Mesendoderm (in vitro differentiated cells): ENCODE measurements around the gene CSNK2A1.

ENCODE experiments used
- DNase-seq: peaks from one replicate; pipeline ENCODE4 v3.0.0; 2013
- H2AK5ac ChIP-seq: 2 replicates; pipeline ENCODE4 v1.6.1; 2013; ENCODE audit warnings: low read length, inconsistent platforms
- H2BK120ac ChIP-seq: 2 replicates; pipeline ENCODE4 v1.6.1; 2013; ENCODE audit warnings: low read depth, mild to moderate bottlenecking, low read length, moderate library complexity, mixed read lengths
- H2BK15ac ChIP-seq: replicated peaks from 2 replicates; pipeline ENCODE4 v1.6.1; 2013; ENCODE audit warnings: low read depth, mild to moderate bottlenecking, moderate library complexity
- H2BK5ac ChIP-seq: 2 replicates; pipeline ENCODE4 v1.6.1; 2013; ENCODE audit warnings: low read length, inconsistent platforms
- H3K18ac ChIP-seq: 2 replicates; pipeline ENCODE4 v1.6.1; 2013; ENCODE audit warnings: mild to moderate bottlenecking, low read length, mixed read lengths
- H3K23ac ChIP-seq: one replicate; pipeline ENCODE4 v1.6.1; 2013; ENCODE audit warnings: low read length
- H3K27ac ChIP-seq: 2 replicates; pipeline ENCODE4 v1.5.1; 2013; ENCODE audit warnings: low read depth, mild to moderate bottlenecking, inconsistent platforms, low read length, moderate library complexity
- H3K27me3 ChIP-seq: 2 replicates; pipeline ENCODE4 v1.6.1; 2013; ENCODE audit warnings: low read length, control low read depth, mild to moderate bottlenecking, inconsistent platforms; ENCODE audit not compliant: insufficient read depth, poor library complexity
- H3K36me3 ChIP-seq: 2 replicates; pipeline ENCODE4 v1.6.1; 2013; ENCODE audit warnings: low read length, inconsistent platforms; ENCODE audit not compliant: control insufficient read depth, insufficient read depth
- H3K4ac ChIP-seq: one replicate; pipeline ENCODE4 v1.6.1; 2013; ENCODE audit warnings: low read depth, mild to moderate bottlenecking, low read length, moderate library complexity
- H3K4me1 ChIP-seq: 2 replicates; pipeline ENCODE4 v1.6.1; 2013; ENCODE audit warnings: low read depth, low read length, inconsistent platforms; ENCODE audit not compliant: control insufficient read depth
- H3K4me2 ChIP-seq: 2 replicates; pipeline ENCODE4 v1.6.1; 2013; ENCODE audit warnings: low read length
- H3K4me3 ChIP-seq: 2 replicates; pipeline ENCODE4 v1.5.1; 2013; ENCODE audit warnings: mild to moderate bottlenecking, low read length
- H3K56ac ChIP-seq: one replicate; pipeline ENCODE4 v1.6.1; 2013; ENCODE audit warnings: low read length
- H3K79me1 ChIP-seq: 2 replicates; pipeline ENCODE4 v1.6.1; 2013; ENCODE audit warnings: low read length, inconsistent platforms
- H3K79me2 ChIP-seq: 2 replicates; pipeline ENCODE4 v1.6.1; 2013; ENCODE audit warnings: mild to moderate bottlenecking, low read length; ENCODE audit not compliant: control insufficient read depth, insufficient read depth
- H3K9ac ChIP-seq: 2 replicates; pipeline ENCODE4 v1.6.1; 2013; ENCODE audit warnings: low read length, inconsistent platforms
- H4K5ac ChIP-seq: one replicate; pipeline ENCODE4 v1.6.1; 2013; ENCODE audit warnings: low read length
- H4K8ac ChIP-seq: one replicate; pipeline ENCODE4 v1.6.1; 2013; ENCODE audit warnings: low read depth, mild to moderate bottlenecking, control low read depth, low read length, moderate library complexity
- WGBS: extraction: QIAGEN DNeasy Blood & Tissue Kit; methylation state at CpG from one replicate; pipeline ENCODE4 v1.1.7; 2013; ENCODE audit warnings: low lambda C conversion rate, missing lambda C conversion rate; ENCODE audit not compliant: insufficient coverage; ENCODE audit errors: extremely low coverage; 5-methylcytosine and 5-hydroxymethylcytosine counted together

Gene CSNK2A1

DNA sequence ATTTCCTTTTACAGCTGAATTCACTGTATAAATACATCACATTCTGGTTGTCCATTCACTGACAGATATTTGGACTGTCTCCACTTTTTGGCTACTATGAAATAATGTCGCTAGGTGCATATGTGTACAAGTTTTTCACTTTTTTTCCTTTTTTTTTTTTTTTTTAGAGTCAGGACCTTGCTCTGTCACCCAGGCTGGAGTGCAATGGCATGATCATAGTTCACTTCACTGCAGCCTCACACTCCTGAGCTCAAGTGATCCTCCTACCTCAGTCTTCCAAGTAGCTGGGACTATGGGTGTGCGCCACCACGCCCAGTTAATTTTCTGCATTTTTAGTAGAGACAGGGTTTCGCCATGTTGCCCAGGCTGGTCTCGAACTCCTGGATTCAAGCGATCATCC, 13.3 kb downstream of the CSNK2A1 start:
- no peak overlapping the region for H3K56ac ChIP-seq
- no peaks in the 10 kb centered on the region for H3K27me3 ChIP-seq
- peaks cover 11% of the 10 kb centered on the region for H3K79me1 ChIP-seq
- WGBS = no CpG with 5 or more reads among the region's 6 CpGs
- H2BK120ac ChIP-seq = no peak overlapping the region
- no peaks in the 10 kb centered on the region for H3K4me1 ChIP-seq
- DNase-seq = no peak
- no peak overlapping the region for H4K5ac ChIP-seq
- no peak overlapping the region for H2BK5ac ChIP-seq
- H2AK5ac ChIP-seq = no peak overlapping the region
- H3K79me2 ChIP-seq = peaks cover 91% of the 10 kb centered on the region
- H4K8ac ChIP-seq = no peak overlapping the region
- no peak overlapping the region for H3K4me3 ChIP-seq
- no peak overlapping the region for H3K23ac ChIP-seq
- H2BK15ac ChIP-seq = no peak overlapping the region
- no peak overlapping the region for H3K27ac ChIP-seq
- H3K4ac ChIP-seq = no peak overlapping the region
- H3K18ac ChIP-seq = no peak overlapping the region
- no peak overlapping the region for H3K4me2 ChIP-seq
- H3K9ac ChIP-seq = no peak overlapping the region
- no peaks in the 10 kb centered on the region for H3K36me3 ChIP-seq

DNA sequence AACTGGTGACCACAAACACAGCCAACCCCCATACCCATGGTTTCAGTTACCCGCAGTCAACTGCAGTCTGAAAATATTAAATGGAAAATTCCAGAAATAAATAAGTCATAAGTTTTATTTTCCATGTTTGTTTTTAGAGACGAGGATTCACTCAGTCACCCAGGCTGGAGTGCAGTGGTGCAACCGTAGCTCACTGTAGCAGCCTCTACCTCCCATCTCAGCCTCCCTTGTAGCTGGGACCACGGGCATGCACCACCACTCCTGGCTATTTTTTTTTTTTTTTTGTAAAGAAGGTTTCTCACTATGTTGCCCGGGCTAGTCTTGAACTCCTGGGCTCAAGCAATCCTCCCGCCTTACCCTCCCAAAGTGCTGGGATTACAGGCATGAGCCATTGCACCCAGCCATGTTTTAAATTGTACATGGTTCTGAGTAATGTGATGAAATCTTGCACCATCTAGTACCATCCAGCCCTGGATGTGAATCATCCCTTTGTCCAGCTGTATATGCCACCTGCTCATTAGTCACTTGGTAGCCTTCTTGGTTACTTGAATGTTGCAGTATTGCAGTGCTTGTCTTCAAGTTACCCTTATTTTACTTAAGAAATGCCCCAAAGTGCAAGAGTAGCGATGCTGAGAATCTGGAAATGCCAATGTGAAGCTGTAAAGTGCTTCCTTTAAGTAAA, 14.5 kb downstream of the CSNK2A1 start:
- no peak overlapping the region for H2BK120ac ChIP-seq
- H3K27me3 ChIP-seq = no peaks in the 10 kb centered on the region
- H3K56ac ChIP-seq = no peak overlapping the region
- no peak overlapping the region for H2BK5ac ChIP-seq
- no peak overlapping the region for H4K5ac ChIP-seq
- H4K8ac ChIP-seq = no peak overlapping the region
- no peak overlapping the region for H2AK5ac ChIP-seq
- H3K4ac ChIP-seq = no peak overlapping the region
- peaks cover 88% of the 10 kb centered on the region for H3K79me2 ChIP-seq
- H3K9ac ChIP-seq = no peak overlapping the region
- peaks cover 11% of the 10 kb centered on the region for H3K79me1 ChIP-seq
- H3K4me1 ChIP-seq = no peaks in the 10 kb centered on the region
- no peaks in the 10 kb centered on the region for H3K36me3 ChIP-seq
- H3K27ac ChIP-seq = no peak overlapping the region
- no peak overlapping the region for H2BK15ac ChIP-seq
- no CpG with 5 or more reads among the region's 7 CpGs for WGBS
- no peak overlapping the region for H3K4me2 ChIP-seq
- no peak overlapping the region for H3K4me3 ChIP-seq
- DNase-seq = peak; percentile 18
- H3K23ac ChIP-seq = no peak overlapping the region
- no peak overlapping the region for H3K18ac ChIP-seq

DNA sequence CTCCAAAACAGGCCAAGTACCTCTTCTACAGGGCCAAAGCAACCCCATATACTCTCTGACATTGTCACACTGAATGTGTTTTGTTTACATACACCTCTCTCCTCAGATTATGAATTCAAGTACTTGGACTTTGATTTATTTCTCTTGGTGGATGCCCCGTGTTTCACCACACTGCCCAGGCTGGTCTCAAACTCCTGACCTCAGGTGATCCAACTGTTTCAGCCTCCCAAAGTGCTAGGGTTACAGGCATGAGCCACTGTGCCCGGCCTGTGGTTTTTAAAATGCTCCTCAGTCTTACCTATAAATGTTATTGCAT, 16.1 kb downstream of the CSNK2A1 start:
- Histone ChIP-seq H3K79me2 (peaks cover 80% of the 10 kb centered on the region), H3K9ac (no peak overlapping the region), H3K4me1 (no peaks in the 10 kb centered on the region), H3K56ac (no peak overlapping the region), H2BK5ac (no peak overlapping the region), H4K5ac (no peak overlapping the region), H3K79me1 (peaks cover 13% of the 10 kb centered on the region), H3K27me3 (no peaks in the 10 kb centered on the region), H3K4ac (no peak overlapping the region), H2BK120ac (no peak overlapping the region), H3K4me2 (no peak overlapping the region), H3K36me3 (no peaks in the 10 kb centered on the region), H3K18ac (no peak overlapping the region), H4K8ac (no peak overlapping the region), H2AK5ac (no peak overlapping the region), H3K23ac (no peak overlapping the region), H2BK15ac (no peak overlapping the region), H3K4me3 (no peak overlapping the region), H3K27ac (no peak overlapping the region)
- DNase-seq = no peak
- WGBS = no CpG with 5 or more reads among the region's 2 CpGs

DNA sequence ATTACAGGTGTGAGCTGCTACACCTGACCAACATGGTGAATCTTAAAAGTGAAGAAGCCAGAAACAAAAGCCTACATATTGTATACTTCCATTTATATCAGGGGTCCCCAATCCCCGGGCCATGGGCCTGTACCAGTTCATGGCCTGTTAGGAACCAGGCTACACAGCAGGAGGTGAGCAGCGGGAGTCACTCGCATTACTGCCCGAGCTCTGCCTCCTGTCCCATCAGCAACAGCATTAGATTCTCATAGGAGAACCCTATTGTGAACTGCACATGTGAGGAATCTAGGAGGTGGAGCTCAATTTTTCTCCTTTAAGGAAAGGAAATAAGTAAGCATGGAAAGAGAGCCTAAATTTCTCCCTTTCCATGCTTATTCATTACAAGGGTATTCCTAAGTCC, 21.7 kb downstream of the CSNK2A1 start:
- H3K56ac ChIP-seq = no peak overlapping the region
- no peak overlapping the region for H3K23ac ChIP-seq
- no peaks in the 10 kb centered on the region for H3K36me3 ChIP-seq
- H3K9ac ChIP-seq = no peak overlapping the region
- no peak overlapping the region for H4K5ac ChIP-seq
- H3K4ac ChIP-seq = no peak overlapping the region
- no peak overlapping the region for H2BK15ac ChIP-seq
- no peaks in the 10 kb centered on the region for H3K4me1 ChIP-seq
- no peak overlapping the region for H2BK120ac ChIP-seq
- no peak overlapping the region for H3K4me3 ChIP-seq
- no peak overlapping the region for H3K18ac ChIP-seq
- H3K27me3 ChIP-seq = no peaks in the 10 kb centered on the region
- H3K27ac ChIP-seq = no peak overlapping the region
- no peak overlapping the region for H4K8ac ChIP-seq
- WGBS = no CpG with 5 or more reads among the region's 4 CpGs
- H3K79me2 ChIP-seq = peaks cover 67% of the 10 kb centered on the region
- no peak for DNase-seq
- peaks cover 2% of the 10 kb centered on the region for H3K79me1 ChIP-seq
- H3K4me2 ChIP-seq = no peak overlapping the region
- no peak overlapping the region for H2BK5ac ChIP-seq
- no peak overlapping the region for H2AK5ac ChIP-seq

DNA sequence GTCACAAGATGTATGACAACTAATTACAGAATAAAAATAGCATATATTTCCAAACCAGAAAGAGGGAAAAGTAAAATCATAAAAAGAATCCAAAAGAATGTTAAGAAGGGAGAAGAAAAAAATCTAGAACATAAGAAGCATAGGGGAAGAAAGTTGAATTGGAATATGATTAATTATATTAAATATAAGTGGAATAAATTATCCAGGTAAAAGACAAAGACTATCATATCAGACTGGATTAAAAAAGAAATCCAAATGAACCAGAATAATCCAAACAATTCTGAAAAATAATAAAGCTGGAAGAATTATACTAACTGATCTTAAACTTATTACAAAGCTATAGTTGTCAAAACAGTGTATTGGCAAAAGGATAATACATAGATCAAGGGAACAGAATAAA, 23.6 kb downstream of the CSNK2A1 start:
- H3K4me2 ChIP-seq = no peak overlapping the region
- H3K4ac ChIP-seq = no peak overlapping the region
- no peaks in the 10 kb centered on the region for H3K27me3 ChIP-seq
- H3K79me2 ChIP-seq = peaks cover 68% of the 10 kb centered on the region
- H3K4me1 ChIP-seq = no peaks in the 10 kb centered on the region
- H2BK15ac ChIP-seq = no peak overlapping the region
- no peak overlapping the region for H3K56ac ChIP-seq
- H3K9ac ChIP-seq = no peak overlapping the region
- no peak overlapping the region for H2BK5ac ChIP-seq
- H3K4me3 ChIP-seq = no peak overlapping the region
- H4K5ac ChIP-seq = no peak overlapping the region
- H3K36me3 ChIP-seq = no peaks in the 10 kb centered on the region
- H4K8ac ChIP-seq = no peak overlapping the region
- H3K18ac ChIP-seq = no peak overlapping the region
- H2AK5ac ChIP-seq = no peak overlapping the region
- H2BK120ac ChIP-seq = no peak overlapping the region
- H3K27ac ChIP-seq = no peak overlapping the region
- no peak for DNase-seq
- peaks cover 5% of the 10 kb centered on the region for H3K79me1 ChIP-seq
- H3K23ac ChIP-seq = no peak overlapping the region

DNA sequence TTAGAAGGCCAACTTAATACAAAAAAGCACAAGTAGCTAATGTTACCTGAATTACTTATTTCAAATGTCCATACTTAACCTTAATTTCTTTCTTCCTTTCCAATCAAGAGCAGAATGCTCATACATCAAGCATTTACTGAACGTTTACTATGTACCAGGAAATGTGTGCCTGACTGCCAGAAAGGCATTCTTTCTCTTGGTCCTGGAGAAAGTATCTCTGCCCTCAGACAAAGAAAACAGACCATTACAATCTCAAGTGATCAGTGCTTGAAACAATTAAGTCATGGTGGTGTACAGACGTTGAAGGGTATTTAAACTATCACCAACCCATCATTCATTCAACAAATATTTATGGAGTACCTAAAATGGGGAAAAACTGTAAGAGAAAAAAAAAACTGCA, 26.4 kb downstream of the CSNK2A1 start:
- Histone ChIP-seq H3K27ac (no peak overlapping the region), H2BK5ac (no peak overlapping the region), H3K18ac (no peak overlapping the region), H3K56ac (no peak overlapping the region), H3K4me1 (no peaks in the 10 kb centered on the region), H3K4me3 (no peak overlapping the region), H2BK15ac (no peak overlapping the region), H4K8ac (no peak overlapping the region), H3K9ac (no peak overlapping the region), H3K4ac (no peak overlapping the region), H3K27me3 (no peaks in the 10 kb centered on the region), H3K36me3 (no peaks in the 10 kb centered on the region), H2AK5ac (no peak overlapping the region), H2BK120ac (no peak overlapping the region), H3K79me1 (peaks cover 8% of the 10 kb centered on the region), H3K4me2 (no peak overlapping the region), H3K79me2 (peaks cover 79% of the 10 kb centered on the region), H4K5ac (no peak overlapping the region), H3K23ac (no peak overlapping the region)
- DNase-seq = no peak
- WGBS = no CpG with 5 or more reads among the region's 2 CpGs
